PC-3 (cell line): ENCODE measurements around the gene C6orf62. TPM values are rescaled to one million over a fixed set of nuclear protein-coding genes. Genes with fewer than 3 reads are reported as not detected.

ENCODE experiments used
- ATAC-seq: fragments of 200-7000 bp; cut with Tn5 transposase; 2 replicates; pipeline ENCODE4 v1.9.1; 2020; ENCODE audit warnings: mild to moderate bottlenecking, moderate library complexity
- Bru-seq: library from RNA; stranded (reverse); fragments of 400-500 nt; gene quantifications from one replicate; lab custom pipeline; 2021; lab: Mats Ljungman, UMichigan
- BruChase-seq, 2 experiments: library from RNA; stranded (reverse); fragments of 400-500 nt; gene quantifications; one replicate each; lab custom pipeline; 2021; lab: Mats Ljungman, UMichigan
- BruUV-seq: library from RNA; stranded (reverse); fragments of 400-500 nt; replicated peaks from 2 replicates; lab custom pipeline; 2021; lab: Mats Ljungman, UMichigan
- CTCF ChIA-PET: fragments of 300-600 bp; sonication (Branson Sonifier 250); formaldehyde crosslinking; loops from one replicate; lab custom pipeline; 2022; ENCODE audit warnings: antibody characterized with exemption; lab: Charles Lee
- POLR2A ChIA-PET: fragments of 300-600 bp; sonication (Branson Sonifier 250); formaldehyde crosslinking; loops from one replicate; lab custom pipeline; 2022; ENCODE audit warnings: antibody characterized with exemption; ENCODE audit not compliant: unreplicated experiment; lab: Charles Lee
- DNase-seq: peaks from one replicate; pipeline ENCODE4 v3.0.0-alpha.2; 2015
- H2AFZ ChIP-seq: fragments of 300-600 bp; sonication (generic); 2 replicates; pipeline ENCODE4 v1.6.0; 2016; ENCODE audit warnings: antibody characterized with exemption, low read length
- H3F3A ChIP-seq: fragments of 300-600 bp; sonication (generic); one replicate; pipeline ENCODE4 v1.6.0; 2017; ENCODE audit warnings: antibody characterized with exemption, low read length, control low read depth, mild to moderate bottlenecking; ENCODE audit not compliant: unreplicated experiment
- H3K27ac ChIP-seq: fragments of 300-600 bp; sonication (generic); 2 replicates; pipeline ENCODE4 v1.5.1; 2016; ENCODE audit warnings: mild to moderate bottlenecking, low read length
- H3K27me3 ChIP-seq: fragments of 300-600 bp; sonication (generic); 2 replicates; pipeline ENCODE4 v1.6.1; 2016; ENCODE audit warnings: low read length, mixed read lengths
- H3K36me3 ChIP-seq: fragments of 300-600 bp; sonication (generic); 2 replicates; pipeline ENCODE4 v1.6.1; 2016; ENCODE audit warnings: low read depth, mixed run types, low read length, mixed read lengths
- H3K4me1 ChIP-seq: fragments of 300-600 bp; sonication (generic); 2 replicates; pipeline ENCODE4 v1.5.1; 2016; ENCODE audit warnings: low read length; ENCODE audit not compliant: insufficient read depth
- H3K4me2 ChIP-seq: fragments of 300-600 bp; sonication (generic); 2 replicates; pipeline ENCODE4 v1.6.0; 2016; ENCODE audit warnings: low read length
- H3K4me3 ChIP-seq: fragments of 300-600 bp; sonication (generic); 2 replicates; pipeline ENCODE4 v1.5.1; 2016; ENCODE audit warnings: mild to moderate bottlenecking, low read length, mixed read lengths
- H3K79me2 ChIP-seq: fragments of 300-600 bp; sonication (generic); 2 replicates; pipeline ENCODE4 v1.6.1; 2017; ENCODE audit warnings: low read length, mixed read lengths
- H3K9ac ChIP-seq: fragments of 300-600 bp; sonication (generic); 2 replicates; pipeline ENCODE4 v1.6.0; 2016; ENCODE audit warnings: mild to moderate bottlenecking, low read length
- H3K9me2 ChIP-seq: fragments of 300-600 bp; sonication (generic); replicated peaks from 2 replicates; pipeline ENCODE4 v1.6.1; 2016; ENCODE audit warnings: mixed run types, low read length, mixed read lengths
- H3K9me3 ChIP-seq: fragments of 300-600 bp; sonication (generic); 2 replicates; pipeline ENCODE4 v1.6.1; 2016; ENCODE audit warnings: low read length, mixed read lengths
- H4K20me1 ChIP-seq: fragments of 300-600 bp; sonication (generic); 2 replicates; pipeline ENCODE4 v1.6.1; 2016; ENCODE audit warnings: low read length, mixed read lengths
- EZH2 ChIP-seq: fragments of 300-600 bp; sonication (generic); IDR thresholded peaks from one replicate; pipeline ENCODE4 v1.6.1; 2017; ENCODE audit warnings: antibody characterized with exemption, mild to moderate bottlenecking, low read length; ENCODE audit not compliant: unreplicated experiment
- EZH2phosphoT487 ChIP-seq: fragments of 300-600 bp; sonication (generic); IDR thresholded peaks from 2 replicates; pipeline ENCODE4 v1.6.1; 2018; ENCODE audit warnings: mild to moderate bottlenecking, antibody characterized with exemption, low read length, borderline replicate concordance
- intact Hi-C: fragments of 100-400 bp; cut with micrococcal nuclease; formaldehyde crosslinking; loops from 2 replicates; pipeline ENCODE4 v1.9.0; 2023
- long read RNA-seq: library from polyadenylated mRNA; unstranded; transcript quantifications from one replicate; pipeline ENCODE4 v2.0.0, GENCODE V29; 2021; ENCODE audit not compliant: unreplicated experiment
- total RNA-seq: library from RNA; depleted of rRNA; stranded (reverse); fragments of >200 nt; gene quantifications from 2 replicates; pipeline ENCODE4 v1.2.3, GENCODE V29; 2014; rRNA removed
- TF ChIP-seq, protein P1 (sequence below): fragments of 300-600 bp; sonication (generic); conservative IDR thresholded peaks from 2 replicates; pipeline ENCODE4 v1.5.1; 2017; ENCODE audit warnings: antibody characterized with exemption, low read depth, mild to moderate bottlenecking, low read length

The C6orf62 gene
- total RNA-seq, result 81.8 and 91.5 TPM in 2 replicates
- percentile 96 among the genes with signal in this experiment for Bru-seq, nascent RNA
- percentile 98 among the genes with signal in this experiment for BruChase-seq, experiment 1, labeled RNA remaining after a 6-hour chase
- percentile 98 among the genes with signal in this experiment for BruChase-seq, experiment 2, labeled RNA remaining after a 2-hour chase
- long read RNA-seq, full-length matches to known transcripts, result 77 of 94 reads
- long read RNA-seq, partial matches to known transcripts, result 7 of 94 reads
- long read RNA-seq, other reads (novel, unspliced or antisense), result 10 of 94 reads

- no TSS peak for BruUV-seq
- no peaks in the 10 kb centered on the region for H3K27me3 ChIP-seq
- peaks cover 23% of the 10 kb centered on the region for H3K4me1 ChIP-seq
- intact Hi-C loops, result no loop called here
- DNase-seq (peak; percentile 37), ATAC-seq (no peak)
- H3K79me2 ChIP-seq, result peaks cover 63% of the 10 kb centered on the region
- ChIA-PET CTCF (interaction anchor here (0.6 kb wide), 2 partner anchors 71 to 330 kb away, joined by 5 to 10 read pairs; no protein-coding TSS in a partner anchor), POLR2A (interaction anchor here (0.8 kb wide), 1 partner anchor 24 kb away, joined by 4 read pairs; no protein-coding TSS in a partner anchor)
- peak within 1 kb of the TSS; percentile 89 for H3K27ac ChIP-seq
- TF ChIP-seq, protein P1, sequence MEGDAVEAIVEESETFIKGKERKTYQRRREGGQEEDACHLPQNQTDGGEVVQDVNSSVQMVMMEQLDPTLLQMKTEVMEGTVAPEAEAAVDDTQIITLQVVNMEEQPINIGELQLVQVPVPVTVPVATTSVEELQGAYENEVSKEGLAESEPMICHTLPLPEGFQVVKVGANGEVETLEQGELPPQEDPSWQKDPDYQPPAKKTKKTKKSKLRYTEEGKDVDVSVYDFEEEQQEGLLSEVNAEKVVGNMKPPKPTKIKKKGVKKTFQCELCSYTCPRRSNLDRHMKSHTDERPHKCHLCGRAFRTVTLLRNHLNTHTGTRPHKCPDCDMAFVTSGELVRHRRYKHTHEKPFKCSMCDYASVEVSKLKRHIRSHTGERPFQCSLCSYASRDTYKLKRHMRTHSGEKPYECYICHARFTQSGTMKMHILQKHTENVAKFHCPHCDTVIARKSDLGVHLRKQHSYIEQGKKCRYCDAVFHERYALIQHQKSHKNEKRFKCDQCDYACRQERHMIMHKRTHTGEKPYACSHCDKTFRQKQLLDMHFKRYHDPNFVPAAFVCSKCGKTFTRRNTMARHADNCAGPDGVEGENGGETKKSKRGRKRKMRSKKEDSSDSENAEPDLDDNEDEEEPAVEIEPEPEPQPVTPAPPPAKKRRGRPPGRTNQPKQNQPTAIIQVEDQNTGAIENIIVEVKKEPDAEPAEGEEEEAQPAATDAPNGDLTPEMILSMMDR, result no peak
- no peak for TF ChIP-seq EZH2
- TF ChIP-seq EZH2phosphoT487, result no peak
- peak within 1 kb of the TSS; percentile 84 for H3K4me2 ChIP-seq
- H4K20me1 ChIP-seq, result peaks cover 46% of the 10 kb centered on the region
- peaks cover 37% of the 10 kb centered on the region for H3K36me3 ChIP-seq
- H3F3A ChIP-seq, result no peaks in the 10 kb centered on the region
- peak within 1 kb of the TSS; percentile 100 for H3K9ac ChIP-seq
- H2AFZ ChIP-seq, result no peak within 1 kb of the TSS
- peak within 1 kb of the TSS; percentile 99 for H3K4me3 ChIP-seq
- no peaks in the 10 kb centered on the region for H3K9me2 ChIP-seq
- no peaks in the 10 kb centered on the region for H3K9me3 ChIP-seq
Observed at GRCh38 chr6:24719125-24719971, at the start of gene C6orf62. Gene C6orf62, minus strand, starts transcription at chr6:24719154. Its CDS starts 486 bp downstream, at chr6:24718668.

DNA sequence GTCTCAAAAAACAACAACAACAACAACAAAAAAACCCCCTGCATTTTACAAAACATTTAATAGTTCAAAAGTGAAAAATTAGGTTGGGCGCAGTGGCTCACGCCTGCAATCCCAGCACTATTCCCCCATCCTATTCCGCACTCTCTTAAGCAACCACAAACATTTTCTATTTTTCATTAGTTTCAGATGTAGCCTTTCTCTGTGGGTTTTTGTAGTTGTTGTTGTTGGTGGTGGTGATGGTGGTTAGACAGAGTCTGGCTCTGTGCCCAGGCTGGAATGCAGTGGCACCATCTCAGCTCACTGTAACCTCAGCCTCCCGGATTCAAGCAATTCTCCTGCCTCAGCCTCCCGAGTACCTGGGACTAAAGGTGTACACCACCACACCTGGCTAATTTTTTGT lies 49.4 kb upstream of the C6orf62 start:
- no peak overlapping the region for H3K4me2 ChIP-seq
- intact Hi-C loops, result no loop called here
- no peaks in the 10 kb centered on the region for H3K36me3 ChIP-seq
- H3K9me3 ChIP-seq, result no peaks in the 10 kb centered on the region
- H3K27ac ChIP-seq, result no peak overlapping the region
- H3K9me2 ChIP-seq, result no peaks in the 10 kb centered on the region
- no peaks in the 10 kb centered on the region for H3F3A ChIP-seq
- BruUV-seq, result no TSS peak
- no peaks in the 10 kb centered on the region for H3K27me3 ChIP-seq
- H2AFZ ChIP-seq, result no peak overlapping the region
- ATAC-seq (no peak), DNase-seq (no peak)
- TF ChIP-seq, protein P1, result no peak
- TF ChIP-seq EZH2 (no peak), EZH2phosphoT487 (no peak)
- H3K4me1 ChIP-seq, result no peaks in the 10 kb centered on the region
- ChIA-PET CTCF (no interaction called here), POLR2A (no interaction called here)
- H3K79me2 ChIP-seq, result no peaks in the 10 kb centered on the region
- H3K4me3 ChIP-seq, result no peak overlapping the region
- H4K20me1 ChIP-seq, result no peaks in the 10 kb centered on the region
- H3K9ac ChIP-seq, result no peak overlapping the region
